Karpas-422 (cell line): ENCODE data around the gene CTXND1. TPM values are rescaled to one million over a fixed set of nuclear protein-coding genes. Genes with fewer than 3 reads are reported as not detected.
"Not testable (repeated sequence)": the region's sequence is repeated elsewhere in the genome, so short reads cannot be mapped to it uniquely, and the experiment has no call there.

Experiments used
- DNase-seq: peaks from one replicate; pipeline ENCODE4 v3.0.0-alpha.2; 2015
- H2AFZ ChIP-seq: fragments of 200-600 bp; sonication (generic); 2 replicates; pipeline ENCODE4 v1.6.1; 2014; ENCODE audit warnings: antibody characterized with exemption, low read length, mixed read lengths
- H3K27ac ChIP-seq: fragments of 200-600 bp; sonication (generic); 2 replicates; pipeline ENCODE4 v1.5.1; 2014; ENCODE audit warnings: mild to moderate bottlenecking, low read length, moderate library complexity
- H3K27me3 ChIP-seq: fragments of 200-600 bp; sonication (generic); 2 replicates; pipeline ENCODE4 v1.6.1; 2014; ENCODE audit warnings: low read length, mixed read lengths
- H3K36me3 ChIP-seq: fragments of 200-600 bp; sonication (generic); 2 replicates; pipeline ENCODE4 v1.6.1; 2014; ENCODE audit warnings: low read length, mixed read lengths; ENCODE audit not compliant: insufficient read depth
- H3K4me1 ChIP-seq: fragments of 200-600 bp; sonication (generic); 2 replicates; pipeline ENCODE4 v1.6.1; 2014; ENCODE audit warnings: mild to moderate bottlenecking, low read length, mixed read lengths
- H3K4me2 ChIP-seq: fragments of 200-600 bp; sonication (generic); 2 replicates; pipeline ENCODE4 v1.6.1; 2014; ENCODE audit warnings: low read length, low read depth, mild to moderate bottlenecking; ENCODE audit not compliant: poor library complexity, severe bottlenecking
- H3K4me3 ChIP-seq: fragments of 200-600 bp; sonication (generic); 2 replicates; pipeline ENCODE4 v1.5.1; 2014; ENCODE audit warnings: mild to moderate bottlenecking, antibody characterized with exemption, low read length, mixed read lengths
- H3K79me2 ChIP-seq: fragments of 200-600 bp; sonication (generic); 2 replicates; pipeline ENCODE4 v1.6.1; 2014; ENCODE audit warnings: mild to moderate bottlenecking, low read length, mixed read lengths
- H3K9ac ChIP-seq: fragments of 200-600 bp; sonication (generic); 2 replicates; pipeline ENCODE4 v1.6.0; 2014; ENCODE audit warnings: low read length
- H3K9me2 ChIP-seq: fragments of 200-600 bp; sonication (generic), shearing (Covaris generic); replicated peaks from 2 replicates; pipeline ENCODE4 v1.6.0; 2014; ENCODE audit warnings: mild to moderate bottlenecking, low read length, moderate library complexity; ENCODE audit not compliant: insufficient read depth
- H3K9me3 ChIP-seq: fragments of 300-700, 200-600 bp; sonication (generic); 2 replicates; pipeline ENCODE4 v1.6.1; 2014; ENCODE audit warnings: low read length, mixed read lengths
- H4K20me1 ChIP-seq: fragments of 200-600 bp; sonication (generic); 2 replicates; pipeline ENCODE4 v1.6.1; 2014; ENCODE audit warnings: mild to moderate bottlenecking, antibody characterized with exemption, low read length, low read depth; ENCODE audit not compliant: insufficient read depth
- total RNA-seq: library from RNA; depleted of rRNA; stranded (reverse); fragments of >200 nt; shearing (Covaris generic); gene quantifications from 2 replicates; pipeline ENCODE4 v1.2.3, GENCODE V29; 2014; ENCODE audit warnings: low replicate concordance; rRNA removed

The CTXND1 gene
- not detected in 2 replicates for total RNA-seq

DNA sequence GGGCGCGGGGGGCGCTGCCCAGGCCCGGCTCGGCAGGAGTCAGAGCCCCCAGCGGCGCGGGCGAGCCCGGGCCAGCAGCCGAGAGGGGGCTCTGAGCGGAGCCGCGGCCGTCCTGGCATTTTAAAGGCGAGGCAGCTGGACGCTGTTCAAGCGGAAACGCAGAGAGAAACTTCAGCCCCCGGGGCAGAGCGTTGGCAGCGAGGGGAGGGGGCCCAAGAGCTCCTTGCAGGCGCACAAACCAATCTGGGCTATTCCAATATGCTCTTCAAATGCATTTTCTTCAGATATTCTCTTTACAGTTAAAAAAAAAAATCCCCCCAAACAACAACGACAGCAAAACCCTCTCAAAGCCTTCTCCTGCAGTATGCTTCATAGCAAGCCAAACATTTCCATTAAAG lies at the start of gene CTXND1:
Gene CTXND1 (minus strand): TSS at position 93 of the 398 bp plus-strand sequence. CDS start 50,264 bp downstream, outside the sequence.
- Histone ChIP-seq H3K4me3 (no peak within 1 kb of the TSS), H3K4me2 (no peak within 1 kb of the TSS)

DNA sequence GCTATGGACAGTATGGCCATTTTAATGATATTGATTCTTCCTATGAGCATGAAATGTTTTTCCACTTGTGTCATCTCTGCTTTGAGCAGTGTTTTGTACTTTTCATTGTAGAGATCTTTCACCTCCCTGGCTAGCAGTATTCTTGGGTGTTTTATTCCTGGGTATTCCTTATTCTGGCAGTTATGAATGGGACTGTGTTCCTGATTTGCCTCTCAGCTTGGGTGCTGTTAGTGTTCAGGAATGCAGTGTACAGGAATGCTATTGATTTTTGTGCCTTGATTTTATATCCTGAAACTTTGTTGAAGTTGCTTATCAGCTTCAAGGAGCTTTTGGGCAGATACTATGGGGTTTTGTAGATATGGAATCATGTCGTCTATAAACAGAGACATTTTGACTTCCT lies 49.5 kb upstream of the CTXND1 start:
- Histone ChIP-seq H3K4me3 (no peak overlapping the region), H3K9ac (no peak overlapping the region), H4K20me1 (no peaks in the 10 kb centered on the region), H3K4me1 (no peaks in the 10 kb centered on the region), H3K27me3 (no peaks in the 10 kb centered on the region), H2AFZ (no peak overlapping the region), H3K79me2 (no peaks in the 10 kb centered on the region), H3K36me3 (no peaks in the 10 kb centered on the region), H3K27ac (no peak overlapping the region), H3K9me3 (no peaks in the 10 kb centered on the region), H3K9me2 (no peaks in the 10 kb centered on the region), H3K4me2 (no peak overlapping the region)
- no peak for DNase-seq

More for the DNA sequence above, at the start of gene CTXND1:
- H4K20me1 ChIP-seq = no peaks in the 10 kb centered on the region
- H3K9ac ChIP-seq = no peak within 1 kb of the TSS
- H3K9me2 ChIP-seq = no peaks in the 10 kb centered on the region
- H3K36me3 ChIP-seq = no peaks in the 10 kb centered on the region
- H3K9me3 ChIP-seq = no peaks in the 10 kb centered on the region
- H3K79me2 ChIP-seq = no peaks in the 10 kb centered on the region
- H2AFZ ChIP-seq = no peak within 1 kb of the TSS
- H3K27me3 ChIP-seq = no peaks in the 10 kb centered on the region
- no peaks in the 10 kb centered on the region for H3K4me1 ChIP-seq
- DNase-seq = no peak
- H3K27ac ChIP-seq = no peak within 1 kb of the TSS

DNA sequence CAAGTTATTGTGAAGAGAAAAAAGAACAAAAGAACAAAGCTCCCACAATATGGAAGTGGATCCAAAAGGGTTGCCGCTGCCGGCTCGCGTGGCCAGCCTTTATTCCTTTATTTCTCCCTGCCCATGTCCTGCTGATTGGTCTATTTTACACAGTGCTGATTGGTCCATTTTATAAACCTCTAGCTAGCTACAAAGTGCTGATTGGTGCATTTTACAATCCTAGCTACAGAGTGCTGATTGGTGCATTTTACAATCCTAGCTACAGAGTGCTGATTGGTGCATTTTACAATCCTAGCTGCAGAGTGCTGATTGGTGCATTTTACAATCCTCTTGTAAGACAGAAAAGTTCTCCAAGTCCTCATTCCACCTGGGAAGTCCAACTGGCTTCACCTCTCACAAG lies 43.8 kb upstream of the CTXND1 start:
- not testable (repeated sequence) for H3K36me3 ChIP-seq, H3K9me3 ChIP-seq, H3K79me2 ChIP-seq, H3K9me2 ChIP-seq, DNase-seq, H4K20me1 ChIP-seq, H3K4me3 ChIP-seq, H3K9ac ChIP-seq, H3K4me1 ChIP-seq, H2AFZ ChIP-seq, H3K4me2 ChIP-seq, H3K27me3 ChIP-seq, H3K27ac ChIP-seq

DNA sequence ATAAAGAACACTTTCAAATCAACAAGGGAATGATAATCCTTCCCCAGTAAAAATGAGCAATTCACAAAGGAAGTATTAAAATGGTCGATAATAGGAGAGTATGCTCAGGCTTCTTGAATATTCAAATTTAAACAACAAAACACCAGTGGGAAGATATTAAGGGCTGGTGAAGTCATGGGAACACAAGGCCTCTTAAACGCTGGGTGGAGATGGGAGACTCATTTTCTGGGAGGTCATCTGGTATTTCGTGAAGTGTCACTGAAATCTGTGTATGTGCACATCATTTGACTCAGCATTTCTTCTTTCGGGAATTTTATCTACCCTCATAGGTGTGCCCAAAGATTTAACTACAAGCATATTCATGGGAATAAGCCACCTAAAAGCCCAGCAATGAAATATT lies 40.1 kb upstream of the CTXND1 start:
- no peaks in the 10 kb centered on the region for H3K9me2 ChIP-seq
- H4K20me1 ChIP-seq = no peaks in the 10 kb centered on the region
- no peak overlapping the region for H3K9ac ChIP-seq
- H3K36me3 ChIP-seq = no peaks in the 10 kb centered on the region
- no peak overlapping the region for H3K27ac ChIP-seq
- H3K4me2 ChIP-seq = no peak overlapping the region
- no peaks in the 10 kb centered on the region for H3K9me3 ChIP-seq
- no peaks in the 10 kb centered on the region for H3K27me3 ChIP-seq
- H3K79me2 ChIP-seq = no peaks in the 10 kb centered on the region
- H3K4me1 ChIP-seq = no peaks in the 10 kb centered on the region
- no peak for DNase-seq
- no peak overlapping the region for H2AFZ ChIP-seq
- no peak overlapping the region for H3K4me3 ChIP-seq

DNA sequence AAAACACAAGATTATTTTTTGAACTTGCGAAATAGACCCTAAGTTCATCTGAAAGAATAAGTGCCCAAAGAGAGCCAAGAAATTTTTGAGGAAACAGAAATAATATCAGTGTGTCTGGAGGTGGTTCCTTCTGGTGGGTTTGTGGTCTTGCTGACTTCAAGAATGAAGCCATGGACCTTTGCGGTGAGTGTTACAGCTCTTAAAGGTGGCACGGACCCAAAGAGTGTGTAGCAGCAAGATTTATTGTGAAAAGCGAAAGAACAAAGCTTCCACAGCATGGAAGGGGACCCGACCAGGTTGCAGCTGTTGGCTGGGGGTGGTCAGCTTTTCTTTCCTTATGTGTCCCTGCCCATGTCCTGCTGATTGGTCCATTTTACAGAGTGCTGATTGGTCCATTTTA lies 38.9 kb upstream of the CTXND1 start:
- H3K9ac ChIP-seq, H3K9me3 ChIP-seq, H4K20me1 ChIP-seq, H3K27me3 ChIP-seq, DNase-seq, H3K4me3 ChIP-seq, H3K4me2 ChIP-seq, H3K79me2 ChIP-seq, H3K27ac ChIP-seq, H3K36me3 ChIP-seq, H3K4me1 ChIP-seq, H2AFZ ChIP-seq, H3K9me2 ChIP-seq: not testable (repeated sequence)

DNA sequence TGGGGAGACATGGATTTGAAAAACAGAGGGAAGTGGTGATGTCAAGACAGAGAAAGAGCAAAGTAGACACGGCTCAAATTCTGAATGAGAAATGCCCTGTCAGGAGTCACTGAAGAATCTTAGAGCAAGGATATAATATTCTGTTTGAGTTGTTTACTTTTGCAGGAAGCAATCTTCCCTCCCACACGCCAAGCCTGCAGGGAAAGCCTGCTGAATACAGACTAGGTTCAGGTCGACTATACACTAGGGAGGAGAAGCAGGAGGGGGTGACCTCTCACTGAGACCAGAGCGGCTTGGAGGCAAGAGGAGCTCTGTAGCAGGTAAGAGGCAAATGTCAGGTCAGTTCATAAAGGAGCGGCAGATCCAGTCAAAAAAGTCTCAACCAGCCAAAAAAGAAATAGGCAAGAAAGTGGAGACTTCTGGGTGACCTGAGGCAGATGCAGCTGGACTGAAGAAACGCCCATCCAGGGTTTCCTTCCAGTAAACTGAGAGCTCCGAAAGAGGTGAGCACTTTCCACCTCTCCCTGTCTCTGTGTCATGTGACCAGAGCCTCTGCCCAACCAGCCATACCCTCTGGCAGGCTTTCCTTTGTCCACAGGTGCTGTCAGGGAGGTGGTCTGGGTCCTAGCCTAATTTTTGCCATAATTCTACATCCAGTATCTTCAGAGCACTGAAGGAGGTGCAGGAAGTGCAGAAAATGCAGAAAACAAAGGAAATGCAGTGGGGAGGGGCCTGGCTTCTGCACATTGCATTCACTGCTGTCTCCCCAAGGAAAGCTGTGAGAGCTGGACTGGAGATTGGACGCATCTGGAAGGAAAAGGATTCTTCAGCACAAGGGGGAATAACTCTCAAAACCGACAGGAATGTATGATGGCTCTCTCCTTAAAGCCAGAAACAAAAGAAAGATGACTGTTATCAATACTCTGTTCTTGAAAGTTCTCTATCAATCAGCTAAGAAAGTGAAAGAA lies 37.8 kb upstream of the CTXND1 start:
- Histone ChIP-seq H2AFZ (no peak overlapping the region), H3K79me2 (no peaks in the 10 kb centered on the region), H4K20me1 (no peaks in the 10 kb centered on the region), H3K4me2 (no peak overlapping the region), H3K27me3 (no peaks in the 10 kb centered on the region), H3K4me3 (no peak overlapping the region), H3K36me3 (no peaks in the 10 kb centered on the region), H3K4me1 (no peaks in the 10 kb centered on the region), H3K9me2 (no peaks in the 10 kb centered on the region), H3K9ac (no peak overlapping the region), H3K9me3 (no peaks in the 10 kb centered on the region), H3K27ac (no peak overlapping the region)
- no peak for DNase-seq

DNA sequence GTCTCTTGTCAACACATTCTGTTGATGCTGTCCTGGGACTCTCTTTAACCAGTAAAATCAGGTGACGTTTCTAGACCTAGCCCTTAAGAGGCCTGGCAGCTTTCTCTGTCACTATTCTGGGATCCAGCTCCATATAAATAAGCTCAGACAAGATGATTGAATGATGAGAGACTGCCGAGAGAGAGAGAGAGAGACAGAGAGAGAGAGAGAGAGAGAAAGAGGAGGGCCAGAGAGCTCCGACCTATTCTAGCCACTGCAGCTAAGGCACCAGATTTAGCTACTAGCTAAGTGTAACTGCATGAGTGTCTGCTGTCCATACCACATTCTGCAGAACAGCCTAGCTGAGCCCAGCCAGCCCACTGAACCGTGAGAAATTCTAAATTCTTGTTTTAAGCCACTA lies 36.1 kb upstream of the CTXND1 start:
- H3K27ac ChIP-seq = no peak overlapping the region
- no peak overlapping the region for H3K9ac ChIP-seq
- no peaks in the 10 kb centered on the region for H3K9me3 ChIP-seq
- no peaks in the 10 kb centered on the region for H3K36me3 ChIP-seq
- H3K4me1 ChIP-seq = no peaks in the 10 kb centered on the region
- no peaks in the 10 kb centered on the region for H4K20me1 ChIP-seq
- H3K9me2 ChIP-seq = no peaks in the 10 kb centered on the region
- H3K4me3 ChIP-seq = no peak overlapping the region
- H3K4me2 ChIP-seq = no peak overlapping the region
- no peak for DNase-seq
- no peaks in the 10 kb centered on the region for H3K79me2 ChIP-seq
- no peak overlapping the region for H2AFZ ChIP-seq
- no peaks in the 10 kb centered on the region for H3K27me3 ChIP-seq

DNA sequence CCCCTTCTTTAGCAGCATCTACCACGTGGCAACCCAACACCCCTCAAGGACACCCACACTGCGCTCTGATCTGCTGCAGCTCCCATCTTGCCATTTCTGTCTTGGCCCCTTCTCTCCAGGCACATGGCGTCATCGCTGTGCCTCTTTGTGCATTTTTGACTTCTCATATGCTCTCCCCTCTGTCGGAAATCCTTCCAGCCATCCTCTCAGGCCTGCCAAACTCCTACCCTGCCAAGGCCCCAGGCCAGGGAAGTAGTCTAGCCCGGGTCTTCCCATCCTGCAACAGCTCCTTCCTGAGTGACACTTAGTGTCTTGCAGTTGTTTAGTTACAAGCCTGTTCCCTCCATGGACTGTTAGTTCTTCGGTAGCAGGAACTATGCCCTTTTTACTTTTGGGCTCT lies 34.0 kb upstream of the CTXND1 start:
- no peaks in the 10 kb centered on the region for H3K9me3 ChIP-seq
- no peak overlapping the region for H3K27ac ChIP-seq
- H3K9ac ChIP-seq = no peak overlapping the region
- H2AFZ ChIP-seq = no peak overlapping the region
- no peaks in the 10 kb centered on the region for H3K36me3 ChIP-seq
- DNase-seq = no peak
- no peaks in the 10 kb centered on the region for H4K20me1 ChIP-seq
- no peaks in the 10 kb centered on the region for H3K79me2 ChIP-seq
- H3K4me2 ChIP-seq = no peak overlapping the region
- H3K9me2 ChIP-seq = no peaks in the 10 kb centered on the region
- no peak overlapping the region for H3K4me3 ChIP-seq
- no peaks in the 10 kb centered on the region for H3K4me1 ChIP-seq
- no peaks in the 10 kb centered on the region for H3K27me3 ChIP-seq
